HepG2 (cell line): Measurements from ENCODE around the gene DISP2. TPM values are rescaled to one million over a fixed set of nuclear protein-coding genes. Genes with fewer than 3 reads are reported as not detected.

Experiments used
- ATAC-seq: fragments of 200-7000 bp; cut with Tn5 transposase; 3 replicates; pipeline ENCODE4 v1.9.1; 2020; ENCODE audit warnings: mild to moderate bottlenecking, moderate library complexity
- BruUV-seq: library from RNA; stranded (reverse); fragments of 400-500 nt; replicated peaks from 2 replicates; lab custom pipeline; 2021; lab: Mats Ljungman, UMichigan
- CTCF ChIA-PET: fragments of 300-600 bp; formaldehyde crosslinking; extraction: SDS; loops from one replicate; lab custom pipeline; 2021; ENCODE audit warnings: low total read pairs, inconsistent platforms, low intra/inter-chr PET ratio; lab: Yijun Ruan, JAX
- POLR2A ChIA-PET: fragments of 350-600 bp; sonication (Branson Sonifier 250); formaldehyde crosslinking; loops from one replicate; lab custom pipeline; 2020; ENCODE audit warnings: antibody characterized with exemption, inconsistent platforms; lab: Yijun Ruan, JAX
- DNase-seq: peaks from one replicate; pipeline ENCODE4 v3.0.0-alpha.2; 2015; ENCODE audit warnings: low spot score
- FAIRE-seq: peaks from 3 replicates; lab custom pipeline; 2011; peaks lifted over from hg19 to GRCh38; lab: Jason Lieb, UNC
- H2AFZ ChIP-seq: one replicate; pipeline ENCODE4 v1.6.1; 2011; ENCODE audit warnings: low read length, inconsistent platforms
- H3K27ac ChIP-seq: fragments of 300-600 bp; 3 replicates; pipeline ENCODE4 v1.8.0; 2011; ENCODE audit warnings: mixed run types, mild to moderate bottlenecking, mixed read lengths, low read length, inconsistent platforms; ENCODE audit not compliant: insufficient read depth; ENCODE audit errors: extremely low read length
- H3K27me3 ChIP-seq, 2 experiments: fragments of 200-600 bp in 1 of 2; 2 replicates in 1 of 2; 3 replicates in 1 of 2; pipeline versions ENCODE4 v1.6.0 to v1.8.0; 2011; ENCODE audit warnings: low read length in 2 of 2, mild to moderate bottlenecking in 2 of 2, moderate library complexity in 2 of 2, inconsistent platforms in 1 of 2; ENCODE audit not compliant: insufficient read depth in 2 of 2, control insufficient read depth in 1 of 2
- H3K36me3 ChIP-seq, 2 experiments: fragments of 200-600 bp in 1 of 2; replicated peaks in 1 of 2; 2 replicates in 1 of 2; 3 replicates in 1 of 2; pipeline versions ENCODE4 v1.5.1 to v1.8.0; 2011; ENCODE audit warnings: low read length in 2 of 2, inconsistent platforms in 1 of 2; ENCODE audit not compliant: insufficient read depth in 2 of 2, control insufficient read depth in 1 of 2
- H3K4me1 ChIP-seq: 2 replicates; pipeline ENCODE4 v1.5.1; 2012; ENCODE audit warnings: low read length, inconsistent platforms; ENCODE audit not compliant: insufficient read depth
- H3K4me2 ChIP-seq: 2 replicates; pipeline ENCODE4 v1.6.0; 2011; ENCODE audit warnings: low read depth, low read length, inconsistent platforms
- H3K4me3 ChIP-seq, 3 experiments: fragments of 200-600 bp in 1 of 3; sonication (generic), shearing (Covaris generic) in 1 of 3; replicated peaks in 1 of 3; 2 replicates each; pipeline ENCODE4 v1.5.1; 2011 to 2016; ENCODE audit warnings: low read length in 3 of 3, inconsistent platforms in 2 of 3, low read depth in 2 of 3, mild to moderate bottlenecking in 2 of 3, control low read depth in 1 of 3, mixed read lengths in 1 of 3; ENCODE audit not compliant: insufficient read depth in 1 of 3
- H3K79me2 ChIP-seq: one replicate; pipeline ENCODE4 v1.6.1; 2011; ENCODE audit warnings: low read length, inconsistent platforms; ENCODE audit not compliant: insufficient read depth
- H3K9ac ChIP-seq: 2 replicates; pipeline ENCODE4 v1.6.0; 2011; ENCODE audit warnings: mild to moderate bottlenecking, low read depth, low read length, inconsistent platforms; ENCODE audit not compliant: insufficient read depth
- H3K9me3 ChIP-seq: 2 replicates; pipeline ENCODE4 v1.5.1; 2012; ENCODE audit warnings: mild to moderate bottlenecking, low read length
- H4K20me1 ChIP-seq: 2 replicates; pipeline ENCODE4 v1.6.0; 2011; ENCODE audit warnings: inconsistent platforms, mild to moderate bottlenecking, low read length, moderate library complexity; ENCODE audit not compliant: insufficient read depth
- CHD2 ChIP-seq: IDR thresholded peaks from 2 replicates; pipeline ENCODE4 v1.6.1; 2011; ENCODE audit warnings: low read depth, low read length, improper control_type of control experiment
- MAZ ChIP-seq, 2 experiments: sonication (generic) in 1 of 2; formaldehyde crosslinking in 1 of 2; IDR thresholded peaks; 2 replicates each; pipeline versions ENCODE4 v1.5.0 to v1.6.1; 2012 to 2020; ENCODE audit warnings: low read depth in 2 of 2, mild to moderate bottlenecking in 2 of 2, borderline replicate concordance in 1 of 2, improper control_type of control experiment in 1 of 2, low read length in 1 of 2, missing genetic modification reagents in 1 of 2, moderate library complexity in 1 of 2
- MBD4 ChIP-seq: IDR thresholded peaks from 2 replicates; pipeline ENCODE4 v1.6.1; 2012; ENCODE audit warnings: low read length, inconsistent platforms, borderline replicate concordance
- RERE ChIP-seq: IDR thresholded peaks from 2 replicates; pipeline ENCODE4 v1.6.1; 2016; ENCODE audit warnings: low read depth, missing genetic modification reagents, missing compliant biosample characterization
- TP53 ChIP-seq: sonication (generic); formaldehyde crosslinking; conservative IDR thresholded peaks from 2 replicates; pipeline ENCODE4 v1.4.0; 2020; ENCODE audit warnings: missing genetic modification reagents
- ZNF280B ChIP-seq: sonication (generic); formaldehyde crosslinking; IDR thresholded peaks from 2 replicates; pipeline ENCODE4 v1.5.0; 2020; ENCODE audit warnings: missing genetic modification reagents, mild to moderate bottlenecking, borderline replicate concordance
- ZNF619 ChIP-seq: sonication (generic); formaldehyde crosslinking; IDR thresholded peaks from 2 replicates; pipeline ENCODE4 v1.4.0; 2020; ENCODE audit warnings: mild to moderate bottlenecking, missing genetic modification reagents
- ZSCAN21 ChIP-seq: sonication (generic); formaldehyde crosslinking; IDR thresholded peaks from 2 replicates; pipeline ENCODE4 v1.8.0; 2022; ENCODE audit warnings: mild to moderate bottlenecking, missing genetic modification reagents, moderate library complexity, borderline replicate concordance
- WGBS: methylation state at CpG from one replicate; pipeline ENCODE4 v1.1.6; 2017; ENCODE audit warnings: low lambda C conversion rate; 5-methylcytosine and 5-hydroxymethylcytosine counted together
- in situ Hi-C: cut with HindIII; loops from 2 replicates; pipeline ENCODE4 v1.10.0; 2017; ENCODE audit warnings: low pct_unique_long_range_greater_than_20kb; ENCODE audit not compliant: extremely low pct_ligation_motif_present
- intact Hi-C: fragments of 100-400 bp; cut with micrococcal nuclease; formaldehyde crosslinking; loops from one replicate; pipeline ENCODE4 v1.10.0; 2022; ENCODE audit not compliant: unreplicated experiment
- polyA plus RNA-seq, 8 experiments: library from polyadenylated mRNA; depleted of rRNA in 3 of 8; stranded (reverse) in 7 of 8; unstranded in 1 of 8; fragments of >200 nt; fragmentation: Illumina TruSeq in 4 of 8; extraction: Trizol in 4 of 8; gene quantifications; 2 replicates each; pipeline versions ENCODE4 v1.2.1 to v1.2.3, GENCODE V29; 2011 to 2016; ENCODE audit warnings: low read depth in 4 of 8, missing spikeins in 1 of 8, mixed read lengths in 1 of 8; ENCODE audit not compliant: insufficient read depth in 1 of 8
- total RNA-seq, 5 experiments: library from RNA; depleted of rRNA; stranded (reverse); fragments of >200 nt; fragmentation: Illumina TruSeq; extraction: Trizol; gene quantifications; 2 replicates each; pipeline ENCODE4 v1.2.3, GENCODE V29; 2016; ENCODE audit warnings: low read depth in 1 of 5

DISP2 gene
- total and polyA plus RNA-seq, 2 of the 13 experiments (the other 11 are each of a cell fraction or from before 2014, with no cell fraction given) = 0.09 to 0.32 TPM

GRCh38 chr15:40424483-40425115 lies 66.6 kb downstream of the DISP2 start (continued):
- no peak for TF ChIP-seq TP53 (CRISPR knock-in tag)

- CTCF ChIA-PET = no interaction called here
- no peak for ATAC-seq
Measured at GRCh38 chr15:40425681-40426080, 67.7 kb downstream of the DISP2 start.

More at GRCh38 chr15:40425681-40426080, 67.7 kb downstream of the DISP2 start:
- Histone ChIP-seq H3K79me2 (no peaks in the 10 kb centered on the region), H3K4me1 (peaks cover 10% of the 10 kb centered on the region), H4K20me1 (no peaks in the 10 kb centered on the region), H3K4me3 (no peak overlapping the region), H3K27ac (no peak overlapping the region), H3K27me3 (no peaks in the 10 kb centered on the region; a peak in 3 of 5 replicates), H3K9me3 (no peaks in the 10 kb centered on the region), H2AFZ (no peak overlapping the region), H3K36me3 (no peaks in the 10 kb centered on the region), H3K4me2 (no peak overlapping the region), H3K9ac (no peak overlapping the region)
- DNase-seq (no peak), FAIRE-seq (no peak)
- no TSS peak for BruUV-seq
- intact Hi-C loops (no loop called here), in situ Hi-C loops (no loop called here)
- TF ChIP-seq MBD4 (no peak), ZSCAN21 (CRISPR knock-in tag) (no peak), ZNF280B (CRISPR knock-in tag) (no peak), RERE (CRISPR knock-in tag) (no peak), MAZ (IDR thresholded peaks at IDR 0.05; ENCODE audit: borderline replicate concordance, low read depth, low read length) (no peak), MAZ (CRISPR knock-in tag; IDR thresholded peaks at IDR 0.05; ENCODE audit: low read depth) (no peak), CHD2 (no peak), ZNF619 (CRISPR knock-in tag) (no peak)
- WGBS = 60% methylated on average over 5 of the region's 5 CpGs
- POLR2A ChIA-PET = interaction anchor here (1.7 kb wide), 1 partner anchor 14 kb away, joined by 3 read pairs; no protein-coding TSS in a partner anchor
